DOHH2 (cell line): ENCODE measurements around the gene PSMD8.

Experiments
- EZH2phosphoT487 ChIP-seq: fragments of 200-600 bp; sonication (generic); IDR thresholded peaks from 2 replicates; pipeline ENCODE4 v1.6.1; 2017; ENCODE audit warnings: borderline replicate concordance, mild to moderate bottlenecking, antibody characterized with exemption, low read length, moderate library complexity, mixed read lengths
- TF ChIP-seq, protein P1 (sequence below): fragments of 200-600 bp; sonication (generic); IDR thresholded peaks from one replicate; pipeline ENCODE4 v1.5.1; 2014; ENCODE audit warnings: antibody characterized with exemption, mild to moderate bottlenecking, low read depth, low read length; ENCODE audit not compliant: poor library complexity, severe bottlenecking

DNA sequence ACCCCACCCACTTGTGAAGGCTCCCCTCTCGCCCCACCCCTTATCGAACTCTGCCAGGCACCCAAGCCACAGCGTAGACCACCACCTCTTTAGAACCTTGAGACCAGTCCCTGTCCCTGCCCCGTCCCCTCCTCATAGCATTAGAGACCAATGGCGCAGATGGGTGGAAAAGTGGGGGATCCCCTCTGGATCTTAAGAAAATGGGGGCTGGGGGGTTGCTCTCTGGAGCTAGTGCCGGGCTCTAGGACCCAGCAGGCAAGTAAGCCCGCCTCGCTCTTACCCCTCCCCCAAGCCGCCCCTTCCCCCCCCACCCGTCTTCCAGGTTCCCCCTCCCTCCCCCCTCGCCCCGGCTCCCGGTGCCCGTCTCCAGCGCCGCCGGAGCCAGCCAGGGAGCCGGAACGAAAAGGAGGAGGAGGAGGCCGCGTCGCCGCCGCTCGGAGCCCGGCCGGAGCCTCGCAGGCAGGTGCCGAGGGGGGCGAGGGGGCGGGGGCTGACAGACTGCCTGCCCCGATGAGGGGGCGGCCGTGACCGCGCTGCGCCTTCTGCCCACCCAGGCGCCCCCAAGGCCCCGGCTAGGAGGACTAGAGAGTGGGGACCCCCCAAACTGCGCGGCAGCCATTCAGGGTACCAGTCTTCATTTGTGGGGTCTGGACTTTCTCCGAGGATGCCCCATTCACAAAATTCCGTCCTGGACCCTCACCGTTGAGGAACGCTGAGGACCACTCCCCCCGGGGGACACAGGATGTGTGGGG, 14.2 kb downstream of the PSMD8 start, which contains the start of gene SPRED3:
- no peak; the same call in 1 of the 2 replicates for TF ChIP-seq EZH2phosphoT487
- TF ChIP-seq, protein P1, sequence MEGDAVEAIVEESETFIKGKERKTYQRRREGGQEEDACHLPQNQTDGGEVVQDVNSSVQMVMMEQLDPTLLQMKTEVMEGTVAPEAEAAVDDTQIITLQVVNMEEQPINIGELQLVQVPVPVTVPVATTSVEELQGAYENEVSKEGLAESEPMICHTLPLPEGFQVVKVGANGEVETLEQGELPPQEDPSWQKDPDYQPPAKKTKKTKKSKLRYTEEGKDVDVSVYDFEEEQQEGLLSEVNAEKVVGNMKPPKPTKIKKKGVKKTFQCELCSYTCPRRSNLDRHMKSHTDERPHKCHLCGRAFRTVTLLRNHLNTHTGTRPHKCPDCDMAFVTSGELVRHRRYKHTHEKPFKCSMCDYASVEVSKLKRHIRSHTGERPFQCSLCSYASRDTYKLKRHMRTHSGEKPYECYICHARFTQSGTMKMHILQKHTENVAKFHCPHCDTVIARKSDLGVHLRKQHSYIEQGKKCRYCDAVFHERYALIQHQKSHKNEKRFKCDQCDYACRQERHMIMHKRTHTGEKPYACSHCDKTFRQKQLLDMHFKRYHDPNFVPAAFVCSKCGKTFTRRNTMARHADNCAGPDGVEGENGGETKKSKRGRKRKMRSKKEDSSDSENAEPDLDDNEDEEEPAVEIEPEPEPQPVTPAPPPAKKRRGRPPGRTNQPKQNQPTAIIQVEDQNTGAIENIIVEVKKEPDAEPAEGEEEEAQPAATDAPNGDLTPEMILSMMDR: no peak
